Measurements from ENCODE around the gene OSBPL5. TPM values are rescaled to one million over a fixed set of nuclear protein-coding genes. Genes with fewer than 3 reads are reported as not detected.

The OSBPL5 gene
- total RNA-seq, 2 experiments from 2014 or later, result 10.1 to 11.0 TPM

DNA sequence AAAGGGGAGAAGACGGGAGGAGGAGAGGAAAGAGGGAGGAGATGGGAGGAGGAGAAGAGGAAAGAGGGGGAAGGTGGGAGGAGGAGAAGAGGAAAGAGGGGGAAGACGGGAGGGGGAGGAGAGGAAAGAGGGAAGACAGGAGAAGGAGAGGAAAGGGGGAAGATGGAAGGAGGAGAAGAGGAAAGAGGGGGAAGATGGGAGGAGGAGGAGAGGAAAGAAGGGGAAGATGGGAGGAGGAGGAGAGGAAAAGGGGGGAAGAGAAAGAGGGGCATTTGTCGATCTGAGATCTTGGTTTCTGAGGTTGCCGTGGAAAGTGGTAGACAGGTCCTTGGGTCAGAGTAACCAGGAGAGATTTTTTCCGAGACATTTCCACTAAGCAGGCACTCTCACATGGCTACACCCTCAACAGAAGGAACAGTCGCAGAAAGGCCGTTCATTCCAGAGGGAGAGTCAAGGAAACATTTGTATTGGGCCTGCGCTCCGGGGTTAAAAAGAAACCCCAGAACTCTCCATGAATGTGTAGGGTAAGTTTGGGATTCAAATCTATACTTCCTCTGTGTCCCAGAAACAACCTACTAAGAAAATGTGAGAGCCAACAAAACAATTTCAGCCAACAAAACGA, 68.1 kb downstream of the OSBPL5 start:
- ChIA-PET CTCF (no interaction called here), POLR2A (no interaction called here)
- Mint-ChIP-seq H3K27ac (no peak overlapping the region), H3K36me3 (ENCODE audit: low read depth) (no peaks in the 10 kb centered on the region), H3K9me3 (ENCODE audit: insufficient read depth) (no peaks in the 10 kb centered on the region), H3K4me1 (ENCODE audit: low read depth) (peaks cover 11% of the 10 kb centered on the region), H3K27me3 (ENCODE audit: low read depth) (no peaks in the 10 kb centered on the region), H3K4me3 (no peak overlapping the region)
- DNase-seq (no peak), ATAC-seq (no peak)

DNA sequence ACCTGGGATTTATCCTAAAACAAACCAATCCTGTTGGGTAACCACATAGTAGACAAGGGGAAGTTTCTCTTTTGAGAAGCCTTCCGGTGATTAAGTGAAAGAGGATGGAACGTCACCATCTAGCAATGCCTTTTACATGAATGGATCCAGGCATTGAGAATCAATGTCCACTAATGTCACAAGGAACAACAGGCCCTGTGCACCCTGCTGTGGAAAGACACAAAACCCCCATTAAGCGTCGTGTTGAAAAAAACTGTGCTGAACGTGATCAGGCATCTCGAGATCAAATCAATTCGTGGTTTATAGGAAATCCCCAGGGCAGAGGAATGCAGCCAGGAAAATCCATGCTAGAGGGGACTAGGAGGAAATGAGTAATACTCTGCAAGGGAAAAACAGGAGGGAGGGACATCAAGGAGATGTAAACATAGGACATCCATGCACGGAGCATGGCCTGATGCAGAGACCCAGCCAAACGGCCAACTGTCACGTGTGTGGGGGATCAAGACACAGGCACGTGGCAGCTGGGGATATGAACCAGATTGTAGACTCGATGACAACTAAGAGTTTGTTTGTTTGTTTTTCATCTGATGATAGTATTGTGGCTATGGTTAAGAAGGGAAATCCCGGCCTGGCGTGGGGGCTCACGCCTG, 69.3 kb downstream of the OSBPL5 start:
- H3K4me1 Mint-ChIP-seq (ENCODE audit: low read depth), result peaks cover 21% of the 10 kb centered on the region
- H3K27me3 Mint-ChIP-seq (ENCODE audit: low read depth), result no peaks in the 10 kb centered on the region
- no peaks in the 10 kb centered on the region for H3K9me3 Mint-ChIP-seq (ENCODE audit: insufficient read depth)
- H3K36me3 Mint-ChIP-seq (ENCODE audit: low read depth), result no peaks in the 10 kb centered on the region
- H3K4me3 Mint-ChIP-seq, result no peak overlapping the region
- no peak for DNase-seq
- ChIA-PET CTCF (no interaction called here), POLR2A (no interaction called here)
- H3K27ac Mint-ChIP-seq, result no peak overlapping the region
- no peak for ATAC-seq

DNA sequence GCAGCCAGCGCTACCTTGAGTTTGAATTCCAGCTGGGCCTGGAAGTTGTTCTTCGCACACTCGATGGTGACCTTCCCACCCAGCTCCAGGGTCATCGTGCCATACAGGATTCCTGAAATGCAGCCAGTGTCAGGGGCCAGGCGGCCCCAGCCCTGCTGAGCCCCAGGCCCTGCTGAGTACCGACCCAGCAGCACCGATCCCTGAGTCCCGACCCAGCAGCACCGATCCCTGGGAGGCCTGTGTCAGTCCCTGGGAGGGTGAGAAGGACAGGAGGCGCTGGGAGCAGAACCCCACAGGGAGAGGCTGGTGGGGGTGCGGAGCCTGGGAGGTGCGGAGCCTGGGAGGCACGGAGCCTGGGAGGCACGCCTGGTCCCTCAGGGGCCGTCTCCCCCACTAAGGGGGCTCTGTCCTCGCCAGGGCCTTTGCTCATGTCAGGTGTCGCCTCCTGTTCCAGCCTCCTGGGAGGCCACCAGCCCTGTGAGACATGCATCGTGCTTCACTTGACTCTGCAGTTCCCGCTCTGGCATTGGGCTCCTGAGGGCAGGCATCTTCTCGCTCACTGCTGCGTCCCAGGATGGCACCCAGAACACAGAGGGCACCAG, 70.8 kb downstream of the OSBPL5 start:
- Mint-ChIP-seq H3K9me3 (ENCODE audit: insufficient read depth) (no peaks in the 10 kb centered on the region), H3K4me3 (no peak overlapping the region), H3K27me3 (ENCODE audit: low read depth) (no peaks in the 10 kb centered on the region), H3K4me1 (ENCODE audit: low read depth) (peaks cover 16% of the 10 kb centered on the region), H3K36me3 (ENCODE audit: low read depth) (no peaks in the 10 kb centered on the region), H3K27ac (no peak overlapping the region)
- ChIA-PET POLR2A (no interaction called here), CTCF (interaction anchor here (1.4 kb wide), 1 partner anchor 57 kb away, joined by 4 read pairs; no protein-coding TSS in a partner anchor)
- no peak for ATAC-seq
- no peak for DNase-seq

DNA sequence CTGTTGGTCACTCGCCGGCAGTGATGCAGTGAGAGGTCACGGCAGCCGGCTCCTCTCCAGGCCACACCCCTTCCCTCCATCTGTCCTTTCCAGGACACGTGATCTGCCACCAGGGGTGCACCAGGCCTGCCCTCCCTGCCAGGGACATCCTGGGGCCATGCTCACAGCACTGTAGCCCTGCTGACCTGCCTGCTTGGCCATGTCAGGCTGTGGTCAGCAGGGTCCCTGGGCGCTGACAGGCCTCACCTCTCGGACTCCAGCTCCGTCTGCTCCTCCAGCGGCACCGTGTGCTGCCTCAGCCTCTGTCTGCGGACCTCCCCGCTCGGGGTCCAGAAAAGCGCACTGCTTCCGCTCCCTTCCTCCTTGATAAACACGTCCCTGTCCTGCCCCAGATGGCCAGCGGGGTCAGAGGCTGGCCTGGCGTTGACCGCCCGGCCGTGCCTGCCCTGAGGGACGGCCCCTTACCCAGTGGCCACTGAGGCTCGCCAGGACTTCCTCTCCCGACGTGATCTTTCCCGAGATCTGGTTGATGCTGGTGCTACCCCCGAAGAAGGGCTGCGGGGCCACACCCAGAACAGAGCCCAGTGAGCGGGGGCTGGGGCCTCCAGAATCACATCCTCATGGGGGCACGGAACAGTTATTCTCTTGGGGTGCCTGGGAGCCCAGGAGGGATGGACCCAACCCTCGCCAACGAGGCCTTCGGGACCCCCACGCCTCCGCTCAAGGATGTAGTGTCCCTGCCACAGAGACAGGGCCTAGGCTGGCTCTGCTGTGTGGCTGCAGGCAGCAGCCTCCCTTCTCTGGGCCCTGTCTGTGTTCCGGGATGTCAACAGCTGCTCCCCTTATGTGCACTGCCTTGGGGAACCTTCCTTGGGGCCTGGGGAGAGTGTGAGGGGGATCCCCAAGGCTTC, 71.6 kb downstream of the OSBPL5 start:
- peaks cover 12% of the 10 kb centered on the region for H3K4me1 Mint-ChIP-seq (ENCODE audit: low read depth)
- DNase-seq (no peak), ATAC-seq (no peak)
- no peaks in the 10 kb centered on the region for H3K27me3 Mint-ChIP-seq (ENCODE audit: low read depth)
- no peak overlapping the region for H3K27ac Mint-ChIP-seq
- no peak overlapping the region for H3K4me3 Mint-ChIP-seq
- no peaks in the 10 kb centered on the region for H3K36me3 Mint-ChIP-seq (ENCODE audit: low read depth)
- ChIA-PET POLR2A (no interaction called here), CTCF (interaction anchor here (0.7 to 5.9 kb wide), 5 partner anchors 56 to 560 kb away, joined by 3 to 61 read pairs (median 4); no protein-coding TSS in a partner anchor)
- H3K9me3 Mint-ChIP-seq (ENCODE audit: insufficient read depth), result no peaks in the 10 kb centered on the region

DNA sequence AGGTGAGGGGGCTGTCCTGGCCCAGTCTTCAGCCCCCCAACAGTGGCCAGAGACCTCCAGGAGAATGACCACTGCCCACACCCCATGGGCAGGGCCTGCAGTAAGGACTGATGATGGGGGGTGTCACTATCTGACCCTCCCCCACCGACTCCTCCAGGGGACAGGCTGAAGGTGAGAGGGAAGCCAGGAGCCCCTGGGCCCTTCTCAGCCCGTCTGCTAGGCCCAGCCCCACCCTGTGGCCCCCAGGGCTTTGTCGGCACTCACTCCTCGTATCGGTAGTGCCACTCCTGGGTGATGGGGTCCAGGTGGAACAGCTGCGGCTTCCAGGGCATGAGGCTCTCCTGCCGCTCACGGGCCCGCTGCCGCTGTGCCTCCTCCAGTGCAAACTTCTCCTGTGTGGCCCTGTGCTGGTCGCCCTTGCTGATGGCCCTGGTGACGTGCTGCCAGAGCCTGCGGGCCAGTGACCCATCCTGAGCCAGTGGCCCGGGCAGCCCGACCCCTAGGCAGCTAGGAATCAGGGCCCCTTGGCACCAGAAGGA, 72.4 kb downstream of the OSBPL5 start:
- peaks cover 12% of the 10 kb centered on the region for H3K4me1 Mint-ChIP-seq (ENCODE audit: low read depth)
- no peak overlapping the region for H3K27ac Mint-ChIP-seq
- ChIA-PET POLR2A (no interaction called here), CTCF (interaction anchor here (0.7 to 5.9 kb wide), 8 partner anchors 20 to 560 kb away, joined by 3 to 61 read pairs (median 10); no protein-coding TSS in a partner anchor)
- H3K36me3 Mint-ChIP-seq (ENCODE audit: low read depth), result no peaks in the 10 kb centered on the region
- ATAC-seq (no peak), DNase-seq (no peak)
- no peaks in the 10 kb centered on the region for H3K9me3 Mint-ChIP-seq (ENCODE audit: insufficient read depth)
- no peak overlapping the region for H3K4me3 Mint-ChIP-seq
- no peaks in the 10 kb centered on the region for H3K27me3 Mint-ChIP-seq (ENCODE audit: low read depth)

DNA sequence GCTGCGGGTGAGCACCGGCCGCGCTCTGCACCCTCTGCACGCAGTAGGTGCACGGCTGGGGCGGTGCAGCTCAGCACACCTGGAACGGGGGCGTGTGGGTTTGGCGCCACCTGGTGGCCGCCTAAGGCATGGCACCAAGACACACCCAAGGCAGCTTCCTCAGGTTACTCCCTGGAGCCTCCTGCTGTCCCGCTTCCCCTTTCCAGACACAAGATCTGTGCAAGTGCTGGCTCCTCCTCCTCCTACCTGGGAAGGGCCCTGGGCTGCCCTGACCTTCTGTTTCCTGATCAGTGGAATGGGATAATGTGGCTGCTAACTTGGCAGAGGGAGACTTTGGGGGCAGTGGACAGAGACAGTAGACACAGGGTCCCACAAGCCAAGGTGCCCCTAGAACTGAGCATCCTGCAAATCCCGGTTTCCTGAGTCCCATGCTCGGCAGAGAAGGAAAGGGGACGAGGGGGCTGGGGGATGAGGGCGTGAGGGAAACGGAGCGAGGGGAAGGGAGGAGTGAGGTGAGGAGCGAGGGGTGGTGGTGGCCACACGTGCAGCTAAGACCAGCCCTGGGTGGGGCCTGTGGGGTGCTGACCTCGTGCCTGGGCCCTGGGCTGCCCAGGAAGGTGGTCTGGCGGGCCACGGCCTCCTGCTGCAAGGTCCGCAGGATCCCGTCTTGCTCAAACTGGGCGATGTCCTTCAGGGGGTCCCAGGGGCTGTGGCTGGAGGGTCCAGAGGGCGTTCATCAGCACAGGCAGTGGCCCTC, 73.1 kb downstream of the OSBPL5 start:
- ChIA-PET CTCF (interaction anchor here (0.6 to 5.9 kb wide), 42 partner anchors 9 to 672 kb away, joined by 3 to 61 read pairs (median 4); partner anchors contain the start of gene PHLDA2), POLR2A (interaction anchor here (0.8 kb wide), 1 partner anchor 117 kb away, joined by 4 read pairs; no protein-coding TSS in a partner anchor)
- no peaks in the 10 kb centered on the region for H3K9me3 Mint-ChIP-seq (ENCODE audit: insufficient read depth)
- DNase-seq (peak; percentile 80), ATAC-seq (peak; percentile 91)
- no peak overlapping the region for H3K4me3 Mint-ChIP-seq
- H3K27ac Mint-ChIP-seq, result peak overlapping the region; percentile 57
- H3K36me3 Mint-ChIP-seq (ENCODE audit: low read depth), result no peaks in the 10 kb centered on the region
- peaks cover 12% of the 10 kb centered on the region for H3K4me1 Mint-ChIP-seq (ENCODE audit: low read depth)
- no peaks in the 10 kb centered on the region for H3K27me3 Mint-ChIP-seq (ENCODE audit: low read depth)

DNA sequence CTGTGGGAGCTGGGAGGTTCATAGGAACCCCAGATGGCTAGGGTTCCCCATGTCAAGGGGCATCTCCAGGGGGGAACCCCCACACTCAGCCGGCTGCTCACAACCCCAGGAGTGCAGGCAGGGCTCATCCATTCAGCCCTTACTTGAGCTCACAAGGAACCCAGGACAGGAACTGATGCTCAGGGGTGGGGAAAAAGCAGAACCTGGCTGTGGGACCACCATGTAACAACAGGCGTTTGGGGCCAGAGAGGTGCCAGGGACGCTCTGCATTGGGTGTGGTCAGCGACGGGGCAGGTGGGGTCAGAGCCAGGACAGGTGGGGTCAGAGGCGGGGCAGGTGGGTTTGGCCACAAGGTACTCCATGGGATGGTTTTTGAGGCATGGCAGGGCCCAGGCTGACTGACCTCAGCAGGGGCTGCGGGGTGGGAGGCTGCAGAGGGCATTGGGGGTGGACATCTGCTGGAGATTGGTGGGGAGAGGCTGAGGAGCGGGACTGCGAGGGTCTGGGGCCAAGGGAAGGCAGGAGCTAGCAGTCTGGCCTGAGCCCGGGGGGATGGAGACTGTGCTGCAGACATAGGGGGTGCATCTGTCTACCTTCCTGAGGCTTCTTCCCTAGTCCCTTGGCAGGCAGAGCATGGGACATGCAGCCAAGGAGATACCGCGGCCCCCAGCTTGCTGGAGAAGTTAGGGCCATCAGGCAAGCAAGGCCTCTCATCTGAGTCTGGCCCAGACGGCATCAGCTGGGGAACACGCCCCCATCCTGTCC, 73.8 kb downstream of the OSBPL5 start:
- ChIA-PET CTCF (interaction anchor here (0.6 to 5.9 kb wide), 42 partner anchors 9 to 671 kb away, joined by 3 to 61 read pairs (median 4); partner anchors contain the start of gene PHLDA2), POLR2A (interaction anchor here (0.8 kb wide), 1 partner anchor 116 kb away, joined by 4 read pairs; no protein-coding TSS in a partner anchor)
- Mint-ChIP-seq H3K4me1 (ENCODE audit: low read depth) (peaks cover 12% of the 10 kb centered on the region), H3K27ac (no peak overlapping the region), H3K4me3 (no peak overlapping the region), H3K27me3 (ENCODE audit: low read depth) (no peaks in the 10 kb centered on the region), H3K36me3 (ENCODE audit: low read depth) (no peaks in the 10 kb centered on the region), H3K9me3 (ENCODE audit: insufficient read depth) (no peaks in the 10 kb centered on the region)
- ATAC-seq, result no peak
- DNase-seq, result no peak

DNA sequence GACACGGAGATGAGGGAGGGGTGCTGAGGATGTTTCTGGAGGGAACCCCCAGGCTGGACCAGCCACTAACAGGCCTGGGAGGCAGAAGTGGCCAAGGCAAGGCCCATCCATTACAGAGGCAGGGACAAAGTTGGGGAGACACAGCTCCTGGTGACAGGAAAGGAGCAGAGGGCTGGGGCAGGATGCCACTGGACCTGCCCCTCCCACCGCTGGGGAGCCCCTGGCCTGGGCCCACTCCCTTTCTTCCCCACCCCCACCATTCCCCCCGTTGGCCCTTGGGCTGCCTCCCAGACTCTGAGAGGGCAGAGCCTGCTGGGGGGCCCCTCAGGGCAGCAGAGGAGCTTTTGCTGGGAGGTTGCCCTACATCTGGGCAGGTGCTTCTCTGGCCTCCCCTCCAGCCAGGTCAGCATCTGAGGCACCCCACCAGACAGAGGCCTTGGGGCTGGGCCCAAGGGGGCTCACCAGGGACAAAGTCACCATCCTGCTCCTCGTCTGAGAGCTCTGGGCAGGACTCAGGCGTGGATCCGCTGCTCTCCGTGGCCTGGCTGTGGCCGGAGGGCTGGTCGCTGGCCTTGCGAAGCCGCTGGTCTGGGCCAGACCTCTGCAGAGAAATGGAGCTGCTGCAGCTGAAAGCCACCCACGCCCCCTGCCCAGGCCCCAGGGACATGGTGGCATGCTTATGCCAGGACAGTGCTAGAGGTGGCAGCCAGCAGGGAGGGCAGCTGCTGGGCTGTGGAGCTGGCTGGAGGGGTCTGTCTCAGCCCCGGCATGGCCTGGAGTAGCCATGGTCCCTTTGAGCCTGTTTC, 74.8 kb downstream of the OSBPL5 start:
- CTCF ChIA-PET, result interaction anchor here (0.9 to 5.9 kb wide), 22 partner anchors 8 to 670 kb away, joined by 3 to 61 read pairs (median 6); partner anchors contain the start of gene PHLDA2
- no peak overlapping the region for H3K4me3 Mint-ChIP-seq
- H3K4me1 Mint-ChIP-seq (ENCODE audit: low read depth), result peaks cover 12% of the 10 kb centered on the region
- POLR2A ChIA-PET, result no interaction called here
- DNase-seq (no peak), ATAC-seq (no peak)
- no peaks in the 10 kb centered on the region for H3K9me3 Mint-ChIP-seq (ENCODE audit: insufficient read depth)
- peaks cover under 1% of the 10 kb centered on the region for H3K27me3 Mint-ChIP-seq (ENCODE audit: low read depth)
- H3K27ac Mint-ChIP-seq, result no peak overlapping the region
- no peaks in the 10 kb centered on the region for H3K36me3 Mint-ChIP-seq (ENCODE audit: low read depth)

DNA sequence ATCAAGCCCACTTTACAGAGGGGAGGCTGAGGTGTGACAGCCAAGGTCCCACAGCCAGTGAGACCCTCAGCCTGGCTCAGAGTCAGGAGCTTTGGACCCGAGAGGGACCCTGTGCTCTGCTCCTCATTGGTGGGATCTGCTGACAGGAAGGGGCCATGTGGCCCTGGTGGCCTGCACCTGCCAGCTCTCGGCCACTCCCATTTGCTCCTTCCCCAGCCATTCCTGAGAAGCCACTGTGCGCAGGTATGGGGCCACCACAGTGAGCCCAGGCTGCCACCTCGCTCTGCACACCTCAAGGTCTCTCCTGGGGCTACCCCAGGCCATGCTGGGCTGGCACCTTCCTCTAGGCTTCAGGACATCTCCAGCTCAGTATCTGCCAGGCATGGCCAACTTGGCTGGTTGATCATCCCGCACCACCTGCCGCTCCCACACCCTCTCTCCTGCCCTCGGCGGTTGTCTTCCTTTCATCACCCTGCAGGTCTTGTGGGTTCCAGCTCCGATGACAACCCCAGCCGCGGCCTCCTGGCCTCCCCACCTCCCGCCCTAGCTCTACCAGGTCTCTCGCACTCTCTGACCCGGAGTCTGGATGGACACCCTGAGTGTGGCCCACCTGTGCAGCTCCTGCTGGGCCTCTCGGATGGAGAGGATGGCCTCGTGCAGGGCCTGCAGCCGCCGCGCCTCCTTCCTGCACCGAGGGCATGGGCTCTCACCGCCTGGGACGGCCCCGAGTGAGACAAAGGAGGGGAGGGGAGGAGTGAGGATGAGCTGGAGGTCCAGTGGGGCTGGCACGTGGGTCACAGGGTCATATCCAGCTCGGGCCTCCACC, 75.7 kb downstream of the OSBPL5 start:
- Mint-ChIP-seq H3K4me1 (ENCODE audit: low read depth) (peaks cover 12% of the 10 kb centered on the region), H3K4me3 (no peak overlapping the region), H3K27me3 (ENCODE audit: low read depth) (peaks cover 2% of the 10 kb centered on the region), H3K9me3 (ENCODE audit: insufficient read depth) (no peaks in the 10 kb centered on the region), H3K36me3 (ENCODE audit: low read depth) (no peaks in the 10 kb centered on the region), H3K27ac (no peak overlapping the region)
- DNase-seq (no peak), ATAC-seq (no peak)
- CTCF ChIA-PET, result interaction anchor here (0.6 to 5.9 kb wide), 7 partner anchors 12 to 556 kb away, joined by 3 to 61 read pairs (median 25); partner anchors contain the start of gene PHLDA2
- POLR2A ChIA-PET, result no interaction called here
